CD4-positive, CD25-positive, alpha-beta regulatory T cell (primary cell): ENCODE data around the gene MANSC1. TPM values are rescaled to one million over a fixed set of nuclear protein-coding genes. Genes with fewer than 3 reads are reported as not detected.

ENCODE experiments used
- ATAC-seq, 2 donors: fragments of 150-1000 bp; cut with Tn5 transposase; one replicate each; pipeline ENCODE4 v1.10.0; 2021; ENCODE audit warnings: low read depth in 2 of 2, moderate number of reproducible peaks in 2 of 2, moderate library complexity in 1 of 2
- DNase-seq, 3 donors: peaks; one replicate each; pipeline versions ENCODE4 v3.0.0 to v3.0.0-alpha.2; 2012 to 2022; ENCODE audit warnings: mixed read lengths in 1 of 3
- H3K27ac ChIP-seq: one replicate; pipeline ENCODE4 v1.7.0; 2013; ENCODE audit warnings: mild to moderate bottlenecking, low read length; ENCODE audit not compliant: insufficient read depth, poor library complexity, severe bottlenecking
- H3K27me3 ChIP-seq: one replicate; pipeline ENCODE4 v1.7.0; 2013; ENCODE audit warnings: low read length; ENCODE audit not compliant: control insufficient read depth, insufficient read depth
- H3K36me3 ChIP-seq: one replicate; pipeline ENCODE4 v1.7.0; 2013; ENCODE audit warnings: mild to moderate bottlenecking, low read length, moderate library complexity; ENCODE audit not compliant: control insufficient read depth, insufficient read depth
- H3K4me1 ChIP-seq: 2 replicates; pipeline ENCODE4 v1.7.0; 2013; ENCODE audit warnings: mild to moderate bottlenecking, low read length; ENCODE audit not compliant: insufficient read depth, control insufficient read depth, poor library complexity, severe bottlenecking
- H3K4me3 ChIP-seq: one replicate; pipeline ENCODE4 v1.7.0; 2013; ENCODE audit warnings: low read depth, mild to moderate bottlenecking, low read length, moderate library complexity
- H3K9me3 ChIP-seq, 2 experiments: 1 replicate in 1 of 2; 2 replicates in 1 of 2; pipeline ENCODE4 v1.7.0; 2013; ENCODE audit warnings: low read length in 2 of 2, mild to moderate bottlenecking in 1 of 2, moderate library complexity in 1 of 2; ENCODE audit not compliant: control insufficient read depth in 2 of 2
- H3K27ac Mint-ChIP-seq, 3 donors: one replicate each; pipeline ENCODE4 v1.8.0; 2020 to 2022; ENCODE audit warnings: mild to moderate bottlenecking in 3 of 3, mixed read lengths in 3 of 3, moderate library complexity in 2 of 3
- H3K27me3 Mint-ChIP-seq: one replicate; pipeline ENCODE4 v1.8.0; 2022; ENCODE audit warnings: mild to moderate bottlenecking, mixed read lengths
- H3K36me3 Mint-ChIP-seq: one replicate; pipeline ENCODE4 v1.8.0; 2020; ENCODE audit warnings: mixed read lengths
- H3K4me1 Mint-ChIP-seq, 4 donors: one replicate each; pipeline ENCODE4 v1.8.0; 2020 to 2022; ENCODE audit warnings: mixed read lengths in 4 of 4, mild to moderate bottlenecking in 1 of 4
- H3K4me3 Mint-ChIP-seq, 4 donors: one replicate each; pipeline ENCODE4 v1.8.0; 2020 to 2022; ENCODE audit warnings: mild to moderate bottlenecking in 4 of 4, mixed read lengths in 4 of 4, moderate library complexity in 3 of 4
- H3K9me3 Mint-ChIP-seq, 7 donors: one replicate each; pipeline ENCODE4 v1.8.0; 2020 to 2022; ENCODE audit warnings: mixed read lengths in 7 of 7, mild to moderate bottlenecking in 3 of 7, moderate library complexity in 2 of 7
- polyA plus RNA-seq, 4 donors: library from polyadenylated mRNA; unstranded; fragments of 300-500 nt; fragmentation: Illumina TruSeq; gene quantifications; one replicate each; pipeline ENCODE4 v1.2.3, GENCODE V29; 2021
- total RNA-seq: library from RNA; stranded (reverse); gene quantifications from one replicate; pipeline ENCODE4 v1.2.3, GENCODE V29; 2022

The MANSC1 gene
- total and polyA plus RNA-seq, 5 donors from 2014 or later: 0.22 to 1.3 (median 0.54) TPM

GRCh38 chr12:12331896-12332295 is 18.1 kb downstream of the MANSC1 start:
- no peak overlapping the region for H3K4me3 Mint-ChIP-seq
- ATAC-seq: no peak
- peaks cover 12 to 23% (median 18%) of the 10 kb centered on the region in 4 donors for H3K4me1 Mint-ChIP-seq

DNA sequence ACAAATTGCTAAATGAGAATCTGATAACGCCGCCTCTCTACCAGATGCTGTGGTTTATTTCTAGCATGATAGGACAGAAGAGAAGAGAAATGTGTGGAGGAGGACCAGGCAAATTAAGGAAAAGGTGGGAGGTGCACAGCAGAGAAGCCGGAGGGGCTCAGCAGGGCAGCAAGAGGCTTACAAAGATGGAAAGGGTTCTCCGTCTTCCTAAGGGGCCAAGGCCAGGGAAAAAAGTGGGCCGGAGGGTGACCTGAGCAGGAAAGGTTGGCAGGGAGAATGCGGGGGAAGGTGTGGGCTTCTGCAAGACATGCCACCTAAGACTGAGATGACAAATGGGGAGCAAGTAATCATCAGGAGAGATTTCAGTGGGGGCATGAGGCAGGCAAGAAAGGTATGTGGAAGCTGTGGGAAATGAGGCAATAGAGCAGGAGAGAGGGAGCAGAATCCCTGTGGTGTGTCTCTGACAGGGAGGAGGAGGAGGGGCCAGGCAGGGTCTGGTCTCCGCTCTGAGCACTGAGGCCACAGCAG is 18.7 kb downstream of the MANSC1 start:
- Mint-ChIP-seq H3K9me3 (no peaks in the 10 kb centered on the region), H3K27ac (peak overlapping the region in 1 of 3 donors; percentile 49), H3K36me3 (no peaks in the 10 kb centered on the region), H3K4me1 (peaks cover 12 to 23% (median 18%) of the 10 kb centered on the region in 4 donors), H3K4me3 (no peak overlapping the region), H3K27me3 (peaks cover 22% of the 10 kb centered on the region)
- Histone ChIP-seq H3K27me3 (no peaks in the 10 kb centered on the region), H3K27ac (no peak overlapping the region), H3K4me3 (no peak overlapping the region), H3K36me3 (no peaks in the 10 kb centered on the region), H3K9me3 (no peaks in the 10 kb centered on the region), H3K4me1 (peaks cover 10% of the 10 kb centered on the region)
- DNase-seq: no peak
- no peak for ATAC-seq

More at GRCh38 chr12:12331896-12332295, 18.1 kb downstream of the MANSC1 start:
- Histone ChIP-seq H3K9me3 (no peaks in the 10 kb centered on the region), H3K4me3 (no peak overlapping the region), H3K36me3 (no peaks in the 10 kb centered on the region), H3K27ac (no peak overlapping the region), H3K27me3 (no peaks in the 10 kb centered on the region), H3K4me1 (peaks cover 10% of the 10 kb centered on the region)
- no peak overlapping the region for H3K27ac Mint-ChIP-seq
- H3K27me3 Mint-ChIP-seq: peaks cover 22% of the 10 kb centered on the region
- no peaks in the 10 kb centered on the region for H3K9me3 Mint-ChIP-seq
- no peaks in the 10 kb centered on the region for H3K36me3 Mint-ChIP-seq
- no peak for DNase-seq

- Histone ChIP-seq H3K4me3 (no peak overlapping the region), H3K4me1 (peaks cover 10% of the 10 kb centered on the region), H3K9me3 (no peaks in the 10 kb centered on the region), H3K27ac (no peak overlapping the region), H3K27me3 (no peaks in the 10 kb centered on the region), H3K36me3 (no peaks in the 10 kb centered on the region)
- Mint-ChIP-seq H3K9me3 (no peaks in the 10 kb centered on the region), H3K27ac (peak overlapping the region in 2 of 3 donors; percentile 44 to 75), H3K27me3 (peaks cover 14% of the 10 kb centered on the region), H3K4me1 (peaks cover 4 to 9% (median 7%) of the 10 kb centered on the region in 4 donors), H3K36me3 (no peaks in the 10 kb centered on the region), H3K4me3 (no peak overlapping the region)
- peak in 2 of 3 donors; percentile 61 to 81 for DNase-seq
- peak; percentile 74 to 76 for ATAC-seq
These were observed 22.2 kb downstream of the MANSC1 start for GRCh38 chr12:12327802-12328201.

DNA sequence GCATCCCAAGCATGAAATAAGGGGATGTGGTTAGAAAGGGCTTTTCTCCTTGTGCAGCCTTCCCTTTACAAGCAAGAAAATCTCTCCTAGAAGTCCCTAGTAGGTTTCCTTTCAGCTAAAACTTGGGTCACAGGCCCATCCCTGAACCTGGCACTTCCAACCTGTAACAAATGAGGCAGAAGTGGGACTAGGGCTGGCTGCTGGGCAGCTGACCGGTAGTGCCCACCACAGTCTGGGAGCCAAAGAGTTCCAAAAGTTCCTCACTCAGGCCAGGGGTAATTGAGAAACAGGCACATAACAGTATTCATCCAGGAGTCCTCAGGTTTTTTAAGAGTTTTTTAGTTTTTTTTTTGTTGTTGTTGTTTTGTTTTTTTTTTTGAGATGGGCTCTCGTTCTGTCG is 23.8 kb downstream of the MANSC1 start:
- H3K4me3 ChIP-seq: no peak overlapping the region
- Mint-ChIP-seq H3K4me3 (no peak overlapping the region), H3K9me3 (no peaks in the 10 kb centered on the region), H3K36me3 (no peaks in the 10 kb centered on the region), H3K4me1 (peaks cover 4 to 13% (median 9%) of the 10 kb centered on the region in 4 donors), H3K27me3 (peaks cover 14% of the 10 kb centered on the region), H3K27ac (peak overlapping the region in 1 of 3 donors; percentile 29)
- no peak for ATAC-seq
- no peak for DNase-seq
- peaks cover 10% of the 10 kb centered on the region for H3K4me1 ChIP-seq
- H3K9me3 ChIP-seq: no peaks in the 10 kb centered on the region
- H3K27me3 ChIP-seq: no peaks in the 10 kb centered on the region
- no peaks in the 10 kb centered on the region for H3K36me3 ChIP-seq
- H3K27ac ChIP-seq: no peak overlapping the region

DNA sequence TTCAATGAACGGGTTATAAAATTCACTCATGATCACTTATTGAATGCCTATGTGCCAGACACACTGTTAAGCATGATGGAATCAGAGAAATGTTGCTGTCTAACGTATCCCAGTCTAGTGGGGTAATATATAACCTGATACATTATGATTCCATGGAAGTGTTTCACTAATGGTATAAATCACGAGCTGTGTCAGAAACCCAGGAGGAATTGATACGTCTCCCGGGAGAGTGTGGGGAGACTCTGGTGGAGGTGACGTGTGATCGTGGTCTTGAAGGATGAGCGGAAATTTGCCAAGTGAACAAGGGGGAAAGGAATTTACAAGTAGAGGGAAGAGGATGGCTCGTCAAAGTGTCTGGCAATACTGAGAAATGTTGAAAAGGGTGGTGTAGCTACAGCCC is 26.5 kb downstream of the MANSC1 start:
- Histone ChIP-seq H3K27ac (no peak overlapping the region), H3K4me3 (no peak overlapping the region), H3K27me3 (no peaks in the 10 kb centered on the region), H3K4me1 (peaks cover 10% of the 10 kb centered on the region), H3K9me3 (no peaks in the 10 kb centered on the region), H3K36me3 (no peaks in the 10 kb centered on the region)
- Mint-ChIP-seq H3K4me1 (peaks cover 4 to 13% (median 9%) of the 10 kb centered on the region in 4 donors), H3K4me3 (no peak overlapping the region), H3K27ac (peak overlapping the region in 1 of 3 donors; percentile 6), H3K27me3 (peaks cover 18% of the 10 kb centered on the region), H3K9me3 (no peaks in the 10 kb centered on the region), H3K36me3 (no peaks in the 10 kb centered on the region)
- ATAC-seq: no peak
- no peak for DNase-seq

DNA sequence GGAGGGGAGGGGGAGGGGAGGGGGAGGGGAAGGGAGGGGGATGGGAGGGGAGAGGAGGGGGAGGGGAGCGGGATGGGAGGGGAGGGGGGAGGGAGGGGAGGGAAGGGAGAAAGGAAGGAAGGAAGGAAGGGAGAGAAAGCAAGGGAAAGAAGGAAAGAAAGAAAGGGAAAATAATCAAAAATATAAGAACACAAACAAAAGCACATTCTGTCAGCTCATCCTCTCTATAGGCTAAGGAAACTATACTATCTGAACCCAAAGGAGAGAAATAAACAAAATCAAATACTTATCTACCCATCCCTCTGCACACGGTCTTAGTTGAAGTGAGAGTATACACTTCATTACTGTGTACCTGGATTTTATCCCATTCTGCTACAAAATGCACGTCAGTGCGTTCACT is 26.9 kb downstream of the MANSC1 start:
- Mint-ChIP-seq H3K9me3 (no peaks in the 10 kb centered on the region), H3K36me3 (no peaks in the 10 kb centered on the region), H3K4me3 (no peak overlapping the region), H3K4me1 (peaks cover 4 to 13% (median 9%) of the 10 kb centered on the region in 4 donors), H3K27ac (no peak overlapping the region), H3K27me3 (peaks cover 18% of the 10 kb centered on the region)
- no peak overlapping the region for H3K4me3 ChIP-seq
- no peak for ATAC-seq
- H3K36me3 ChIP-seq: no peaks in the 10 kb centered on the region
- peaks cover 10% of the 10 kb centered on the region for H3K4me1 ChIP-seq
- no peak overlapping the region for H3K27ac ChIP-seq
- H3K9me3 ChIP-seq: no peaks in the 10 kb centered on the region
- no peaks in the 10 kb centered on the region for H3K27me3 ChIP-seq
- DNase-seq: no peak

- no peak overlapping the region for H3K4me3 ChIP-seq
- Mint-ChIP-seq H3K27me3 (peaks cover 18% of the 10 kb centered on the region), H3K36me3 (no peaks in the 10 kb centered on the region), H3K27ac (peak overlapping the region in 1 of 3 donors; percentile 59), H3K4me3 (no peak overlapping the region), H3K9me3 (no peaks in the 10 kb centered on the region), H3K4me1 (peaks cover 0 to 5% (median 2%) of the 10 kb centered on the region in 4 donors)
- ATAC-seq (no peak), DNase-seq (no peak)
- H3K9me3 ChIP-seq: no peaks in the 10 kb centered on the region
- H3K4me1 ChIP-seq: no peaks in the 10 kb centered on the region
- H3K27me3 ChIP-seq: no peaks in the 10 kb centered on the region
- H3K27ac ChIP-seq: no peak overlapping the region
- no peaks in the 10 kb centered on the region for H3K36me3 ChIP-seq
These were observed 30.4 kb downstream of the MANSC1 start for GRCh38 chr12:12319451-12320183.

GRCh38 chr12:12315838-12316237 is 34.2 kb downstream of the MANSC1 start:
- Mint-ChIP-seq H3K9me3 (no peaks in the 10 kb centered on the region), H3K36me3 (no peaks in the 10 kb centered on the region), H3K27ac (no peak overlapping the region), H3K4me1 (no peaks in the 10 kb centered on the region), H3K4me3 (no peak overlapping the region), H3K27me3 (peaks cover 18% of the 10 kb centered on the region)
- no peaks in the 10 kb centered on the region for H3K27me3 ChIP-seq
- H3K36me3 ChIP-seq: no peaks in the 10 kb centered on the region
- H3K9me3 ChIP-seq: no peaks in the 10 kb centered on the region
- no peaks in the 10 kb centered on the region for H3K4me1 ChIP-seq
- DNase-seq (no peak), ATAC-seq (no peak)
- H3K4me3 ChIP-seq: no peak overlapping the region
- H3K27ac ChIP-seq: no peak overlapping the region
